ENCODE measurements around the gene POMGNT1. TPM values are rescaled to one million over a fixed set of nuclear protein-coding genes. Genes with fewer than 3 reads are reported as not detected.

POMGNT1 gene
- total and polyA plus RNA-seq, 2 of the 13 experiments (the other 11 are each of a cell fraction or from before 2014, with no cell fraction given): 33.9 to 46.8 TPM

DNA sequence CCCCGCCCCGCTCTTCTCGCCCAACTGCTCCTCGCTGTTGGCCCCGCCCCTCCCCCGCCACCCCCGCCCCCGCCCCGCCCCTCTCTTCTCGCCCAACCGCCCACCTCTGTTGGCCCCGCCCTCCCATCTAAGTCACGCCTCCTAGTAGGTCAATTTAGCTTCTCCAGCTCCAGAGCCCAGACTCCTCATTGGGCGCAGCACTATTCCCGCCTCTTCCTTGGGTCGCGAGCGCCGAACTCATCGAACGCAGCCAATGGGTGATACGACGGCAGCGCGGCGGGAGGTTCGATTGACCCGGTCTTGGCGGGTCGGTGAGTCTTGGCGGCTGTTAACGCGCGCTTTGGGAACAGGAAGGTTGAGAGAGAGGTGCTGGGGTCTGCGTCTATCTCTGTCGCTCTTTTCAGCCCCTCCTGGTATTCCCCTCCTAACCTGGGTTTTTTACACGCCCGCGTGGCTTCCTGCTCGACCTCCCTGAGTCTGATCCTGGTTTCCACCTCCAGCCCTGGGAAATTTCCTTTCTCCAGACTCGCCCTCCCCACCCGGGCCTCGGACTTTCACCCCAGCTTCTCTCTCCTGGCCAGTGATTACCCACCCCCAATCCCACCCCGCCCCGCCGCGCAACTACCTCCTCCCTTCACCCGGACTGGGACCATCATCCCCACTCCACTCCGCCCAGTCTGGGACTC is 49.3 kb upstream of the POMGNT1 start, which contains the start of gene RAD54L (continued):
- TF ChIP-seq, protein P1, sequence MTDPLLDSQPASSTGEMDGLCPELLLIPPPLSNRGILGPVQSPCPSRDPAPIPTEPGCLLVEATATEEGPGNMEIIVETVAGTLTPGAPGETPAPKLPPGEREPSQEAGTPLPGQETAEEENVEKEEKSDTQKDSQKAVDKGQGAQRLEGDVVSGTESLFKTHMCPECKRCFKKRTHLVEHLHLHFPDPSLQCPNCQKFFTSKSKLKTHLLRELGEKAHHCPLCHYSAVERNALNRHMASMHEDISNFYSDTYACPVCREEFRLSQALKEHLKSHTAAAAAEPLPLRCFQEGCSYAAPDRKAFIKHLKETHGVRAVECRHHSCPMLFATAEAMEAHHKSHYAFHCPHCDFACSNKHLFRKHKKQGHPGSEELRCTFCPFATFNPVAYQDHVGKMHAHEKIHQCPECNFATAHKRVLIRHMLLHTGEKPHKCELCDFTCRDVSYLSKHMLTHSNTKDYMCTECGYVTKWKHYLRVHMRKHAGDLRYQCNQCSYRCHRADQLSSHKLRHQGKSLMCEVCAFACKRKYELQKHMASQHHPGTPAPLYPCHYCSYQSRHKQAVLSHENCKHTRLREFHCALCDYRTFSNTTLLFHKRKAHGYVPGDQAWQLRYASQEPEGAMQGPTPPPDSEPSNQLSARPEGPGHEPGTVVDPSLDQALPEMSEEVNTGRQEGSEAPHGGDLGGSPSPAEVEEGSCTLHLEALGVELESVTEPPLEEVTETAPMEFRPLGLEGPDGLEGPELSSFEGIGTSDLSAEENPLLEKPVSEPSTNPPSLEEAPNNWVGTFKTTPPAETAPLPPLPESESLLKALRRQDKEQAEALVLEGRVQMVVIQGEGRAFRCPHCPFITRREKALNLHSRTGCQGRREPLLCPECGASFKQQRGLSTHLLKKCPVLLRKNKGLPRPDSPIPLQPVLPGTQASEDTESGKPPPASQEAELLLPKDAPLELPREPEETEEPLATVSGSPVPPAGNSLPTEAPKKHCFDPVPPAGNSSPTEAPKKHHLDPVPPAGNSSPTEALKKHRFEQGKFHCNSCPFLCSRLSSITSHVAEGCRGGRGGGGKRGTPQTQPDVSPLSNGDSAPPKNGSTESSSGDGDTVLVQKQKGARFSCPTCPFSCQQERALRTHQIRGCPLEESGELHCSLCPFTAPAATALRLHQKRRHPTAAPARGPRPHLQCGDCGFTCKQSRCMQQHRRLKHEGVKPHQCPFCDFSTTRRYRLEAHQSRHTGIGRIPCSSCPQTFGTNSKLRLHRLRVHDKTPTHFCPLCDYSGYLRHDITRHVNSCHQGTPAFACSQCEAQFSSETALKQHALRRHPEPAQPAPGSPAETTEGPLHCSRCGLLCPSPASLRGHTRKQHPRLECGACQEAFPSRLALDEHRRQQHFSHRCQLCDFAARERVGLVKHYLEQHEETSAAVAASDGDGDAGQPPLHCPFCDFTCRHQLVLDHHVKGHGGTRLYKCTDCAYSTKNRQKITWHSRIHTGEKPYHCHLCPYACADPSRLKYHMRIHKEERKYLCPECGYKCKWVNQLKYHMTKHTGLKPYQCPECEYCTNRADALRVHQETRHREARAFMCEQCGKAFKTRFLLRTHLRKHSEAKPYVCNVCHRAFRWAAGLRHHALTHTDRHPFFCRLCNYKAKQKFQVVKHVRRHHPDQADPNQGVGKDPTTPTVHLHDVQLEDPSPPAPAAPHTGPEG (CRISPR knock-in tag; IDR thresholded peaks at IDR 0.05): no peak
- TF ChIP-seq NFE2 (CRISPR knock-in tag; IDR thresholded peaks at IDR 0.05): no peak
- TF ChIP-seq, protein P2, sequence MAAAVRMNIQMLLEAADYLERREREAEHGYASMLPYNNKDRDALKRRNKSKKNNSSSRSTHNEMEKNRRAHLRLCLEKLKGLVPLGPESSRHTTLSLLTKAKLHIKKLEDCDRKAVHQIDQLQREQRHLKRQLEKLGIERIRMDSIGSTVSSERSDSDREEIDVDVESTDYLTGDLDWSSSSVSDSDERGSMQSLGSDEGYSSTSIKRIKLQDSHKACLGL (CRISPR knock-in tag; IDR thresholded peaks at IDR 0.05): 0 out of 2 replicates have a peak, but pooled peaks have one; percentile 70
- no peak for TF ChIP-seq FLYWCH1 (CRISPR knock-in tag; IDR thresholded peaks at IDR 0.05)
- TF ChIP-seq HNRNPUL1 (IDR thresholded peaks at IDR 0.05; ENCODE audit: low read depth, low read length): no peak
- 0 out of 2 replicates have a peak, but pooled peaks have one; percentile 53 for TF ChIP-seq ZNF124 (CRISPR knock-in tag; IDR thresholded peaks at IDR 0.05)
- peak; percentile 63; the same call in 1 of the 2 replicates for TF ChIP-seq ZNF333 (CRISPR knock-in tag; IDR thresholded peaks at IDR 0.05; ENCODE audit: borderline replicate concordance)
- no peak for TF ChIP-seq ZFX (CRISPR knock-in tag; IDR thresholded peaks at IDR 0.05; ENCODE audit: low read depth)
- peak; percentile 47; the same call in 1 of the 2 replicates for TF ChIP-seq CREM (IDR thresholded peaks at IDR 0.05)
- TF ChIP-seq CREM (CRISPR knock-in tag; IDR thresholded peaks at IDR 0.05): no peak
- TF ChIP-seq, protein P3, sequence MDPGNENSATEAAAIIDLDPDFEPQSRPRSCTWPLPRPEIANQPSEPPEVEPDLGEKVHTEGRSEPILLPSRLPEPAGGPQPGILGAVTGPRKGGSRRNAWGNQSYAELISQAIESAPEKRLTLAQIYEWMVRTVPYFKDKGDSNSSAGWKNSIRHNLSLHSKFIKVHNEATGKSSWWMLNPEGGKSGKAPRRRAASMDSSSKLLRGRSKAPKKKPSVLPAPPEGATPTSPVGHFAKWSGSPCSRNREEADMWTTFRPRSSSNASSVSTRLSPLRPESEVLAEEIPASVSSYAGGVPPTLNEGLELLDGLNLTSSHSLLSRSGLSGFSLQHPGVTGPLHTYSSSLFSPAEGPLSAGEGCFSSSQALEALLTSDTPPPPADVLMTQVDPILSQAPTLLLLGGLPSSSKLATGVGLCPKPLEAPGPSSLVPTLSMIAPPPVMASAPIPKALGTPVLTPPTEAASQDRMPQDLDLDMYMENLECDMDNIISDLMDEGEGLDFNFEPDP (CRISPR knock-in tag; conservative IDR thresholded peaks at IDR 0.05): no peak
- peak; percentile 39 for TF ChIP-seq MED8 (CRISPR knock-in tag; IDR thresholded peaks at IDR 0.05; ENCODE audit: insufficient replicate concordance)
- TF ChIP-seq ZNF772 (CRISPR knock-in tag; IDR thresholded peaks at IDR 0.05): no peak
- TF ChIP-seq ZNF607 (CRISPR knock-in tag; IDR thresholded peaks at IDR 0.05; ENCODE audit: borderline replicate concordance): no peak
- TF ChIP-seq ZNF878 (CRISPR knock-in tag; IDR thresholded peaks at IDR 0.05): peak; percentile 97
- TF ChIP-seq ZNF160 (CRISPR knock-in tag; IDR thresholded peaks at IDR 0.05): 0 out of 2 replicates have a peak, but pooled peaks have one; percentile 42
- TF ChIP-seq ZNF256 (CRISPR knock-in tag; conservative IDR thresholded peaks at IDR 0.05): no peak
- TF ChIP-seq, protein P4, sequence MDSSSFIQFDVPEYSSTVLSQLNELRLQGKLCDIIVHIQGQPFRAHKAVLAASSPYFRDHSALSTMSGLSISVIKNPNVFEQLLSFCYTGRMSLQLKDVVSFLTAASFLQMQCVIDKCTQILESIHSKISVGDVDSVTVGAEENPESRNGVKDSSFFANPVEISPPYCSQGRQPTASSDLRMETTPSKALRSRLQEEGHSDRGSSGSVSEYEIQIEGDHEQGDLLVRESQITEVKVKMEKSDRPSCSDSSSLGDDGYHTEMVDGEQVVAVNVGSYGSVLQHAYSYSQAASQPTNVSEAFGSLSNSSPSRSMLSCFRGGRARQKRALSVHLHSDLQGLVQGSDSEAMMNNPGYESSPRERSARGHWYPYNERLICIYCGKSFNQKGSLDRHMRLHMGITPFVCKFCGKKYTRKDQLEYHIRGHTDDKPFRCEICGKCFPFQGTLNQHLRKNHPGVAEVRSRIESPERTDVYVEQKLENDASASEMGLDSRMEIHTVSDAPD (CRISPR knock-in tag; IDR thresholded peaks at IDR 0.05): 0 out of 2 replicates have a peak, but pooled peaks have one; percentile 60
- TF ChIP-seq ZNF790 (CRISPR knock-in tag; IDR thresholded peaks at IDR 0.05; ENCODE audit: borderline replicate concordance): no peak
- TF ChIP-seq ETV6 (CRISPR knock-in tag; conservative IDR thresholded peaks at IDR 0.05): no peak
- TF ChIP-seq ZNF83 (CRISPR knock-in tag; IDR thresholded peaks at IDR 0.05; ENCODE audit: borderline replicate concordance): no peak
- TF ChIP-seq ZNF205 (CRISPR knock-in tag; IDR thresholded peaks at IDR 0.05): peak; percentile 64

Data from HepG2 (cell line).